ENCODE results near the gene RAD51B.

The RAD51B gene

GRCh38 chr14:68585690-68586089 is 766.1 kb downstream of the RAD51B start:
- Histone ChIP-seq H3K27me3 (replicated peaks; ENCODE audit: control insufficient read depth, insufficient read depth, low read length) (no peaks in the 10 kb centered on the region), H3K36me3 (ENCODE audit: control insufficient read depth, insufficient read depth, low read length) (no peaks in the 10 kb centered on the region), H3K4me3 (replicated peaks; ENCODE audit: low read depth, low read length) (no peak overlapping the region)
- TF ChIP-seq CTCF (IDR thresholded peaks at IDR 0.05; ENCODE audit: insufficient read depth, low read length, poor library complexity, severe bottlenecking) = no peak
- DNase-seq (ENCODE audit: extremely low read depth, insufficient read length) = no peak

- DNase-seq (ENCODE audit: extremely low read depth, insufficient read length) = no peak
- Histone ChIP-seq H3K4me3 (replicated peaks; ENCODE audit: low read depth, low read length) (no peak overlapping the region), H3K27me3 (replicated peaks; ENCODE audit: control insufficient read depth, insufficient read depth, low read length) (no peaks in the 10 kb centered on the region), H3K36me3 (ENCODE audit: control insufficient read depth, insufficient read depth, low read length) (no peaks in the 10 kb centered on the region)
- no peak for TF ChIP-seq CTCF (IDR thresholded peaks at IDR 0.05; ENCODE audit: insufficient read depth, low read length, poor library complexity, severe bottlenecking)
These were observed 767.5 kb downstream of the RAD51B start for GRCh38 chr14:68586896-68587751.

GRCh38 chr14:68587931-68588330 is 768.4 kb downstream of the RAD51B start:
- Histone ChIP-seq H3K27me3 (replicated peaks; ENCODE audit: control insufficient read depth, insufficient read depth, low read length) (no peaks in the 10 kb centered on the region), H3K4me3 (replicated peaks; ENCODE audit: low read depth, low read length) (no peak overlapping the region), H3K36me3 (ENCODE audit: control insufficient read depth, insufficient read depth, low read length) (no peaks in the 10 kb centered on the region)
- no peak for DNase-seq (ENCODE audit: extremely low read depth, insufficient read length)
- TF ChIP-seq CTCF (IDR thresholded peaks at IDR 0.05; ENCODE audit: insufficient read depth, low read length, poor library complexity, severe bottlenecking) = no peak

DNA sequence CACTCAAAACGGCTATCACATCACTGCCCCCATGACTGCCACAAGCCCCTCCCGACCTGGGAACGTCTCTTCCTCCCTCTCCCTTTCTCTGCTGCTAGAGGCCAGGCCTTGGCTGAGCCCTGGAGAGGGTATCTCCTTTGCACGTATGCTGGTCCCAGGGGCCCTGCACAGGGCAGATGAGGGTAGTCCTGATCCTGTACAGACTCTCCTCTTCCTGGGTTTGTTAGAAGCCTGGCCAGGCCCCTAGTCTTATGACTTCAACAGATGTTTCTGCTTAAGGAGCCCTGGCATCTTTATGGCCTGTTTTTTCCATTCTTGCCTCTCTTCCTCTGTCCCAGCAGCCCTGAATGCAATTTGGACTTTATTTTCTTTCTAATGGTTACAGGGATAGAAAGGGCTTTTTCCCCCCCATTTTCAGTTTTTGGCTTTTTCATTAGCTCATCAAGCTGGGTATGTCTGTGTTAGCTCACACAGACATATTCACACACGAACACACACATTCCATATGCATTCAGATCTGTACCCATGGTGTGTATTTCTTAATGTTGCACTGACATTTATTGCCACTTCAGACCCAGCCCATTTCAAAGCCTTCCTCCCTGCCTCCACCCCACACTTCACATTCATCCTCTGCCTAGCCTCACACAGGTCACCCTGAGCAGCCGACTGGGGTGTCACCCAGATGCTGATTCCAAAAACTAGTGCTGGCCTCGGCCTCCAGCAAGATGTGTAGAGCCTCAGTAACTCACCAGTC is 770.0 kb downstream of the RAD51B start:
- Histone ChIP-seq H3K4me3 (replicated peaks; ENCODE audit: low read depth, low read length) (no peak overlapping the region), H3K27me3 (replicated peaks; ENCODE audit: control insufficient read depth, insufficient read depth, low read length) (no peaks in the 10 kb centered on the region), H3K36me3 (ENCODE audit: control insufficient read depth, insufficient read depth, low read length) (no peaks in the 10 kb centered on the region)
- TF ChIP-seq CTCF (IDR thresholded peaks at IDR 0.05; ENCODE audit: insufficient read depth, low read length, poor library complexity, severe bottlenecking) = no peak
- DNase-seq (ENCODE audit: extremely low read depth, insufficient read length) = no peak

DNA sequence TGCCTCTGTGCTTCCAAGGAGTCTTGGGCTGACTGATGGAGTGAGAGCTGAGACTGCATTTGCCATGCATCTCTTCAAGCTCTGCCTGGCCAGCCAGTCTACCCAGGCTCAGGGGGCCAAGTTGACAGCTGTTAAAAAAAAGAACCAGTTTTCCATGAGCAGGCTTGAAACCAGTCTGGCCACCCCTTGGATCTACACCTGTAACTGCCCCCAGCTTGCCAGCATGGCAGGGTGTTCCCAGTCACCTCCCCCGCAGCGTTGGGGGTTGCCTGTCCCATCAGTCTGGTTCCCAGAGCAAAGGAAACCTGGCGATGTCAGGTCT is 770.6 kb downstream of the RAD51B start:
- no peak for DNase-seq (ENCODE audit: extremely low read depth, insufficient read length)
- H3K36me3 ChIP-seq (ENCODE audit: control insufficient read depth, insufficient read depth, low read length) = no peaks in the 10 kb centered on the region
- H3K4me3 ChIP-seq (replicated peaks; ENCODE audit: low read depth, low read length) = no peak overlapping the region
- no peaks in the 10 kb centered on the region for H3K27me3 ChIP-seq (replicated peaks; ENCODE audit: control insufficient read depth, insufficient read depth, low read length)
- TF ChIP-seq CTCF (IDR thresholded peaks at IDR 0.05; ENCODE audit: insufficient read depth, low read length, poor library complexity, severe bottlenecking) = no peak
